Activated CD8-positive, alpha-beta T cell treated with anti-CD3 and anti-CD28 coated beads, Interleukin-2, amount 10 ng/mL, durations not matched to agents 7 days and 5 days (primary cell): ENCODE measurements around the gene EOLA2. TPM values are rescaled to one million over a fixed set of nuclear protein-coding genes. Genes with fewer than 3 reads are reported as not detected.
"Not testable (repeated sequence)": the region's sequence is repeated elsewhere in the genome, so short reads cannot be mapped to it uniquely, and the experiment has no call there.

Experiments used
- ATAC-seq: fragments of 150-1000 bp; cut with Tn5 transposase; one replicate; pipeline ENCODE4 v1.10.0; 2021; ENCODE audit warnings: moderate library complexity
- CTCF ChIA-PET: fragments of 350-600 bp; sonication (Branson Sonifier 250); formaldehyde crosslinking; loops from one replicate; lab custom pipeline; 2021; ENCODE audit warnings: antibody characterized with exemption; lab: Charles Lee
- POLR2A ChIA-PET: fragments of 350-600 bp; sonication (Branson Sonifier 250); formaldehyde crosslinking; loops from one replicate; lab custom pipeline; 2021; ENCODE audit warnings: antibody characterized with exemption; lab: Charles Lee
- DNase-seq: peaks from one replicate; pipeline ENCODE4 v3.0.0-alpha.2; 2020
- H3K27ac Mint-ChIP-seq: one replicate; pipeline ENCODE4 v1.8.0; 2021; ENCODE audit warnings: mild to moderate bottlenecking, mixed read lengths
- H3K27me3 Mint-ChIP-seq: one replicate; pipeline ENCODE4 v1.8.0; 2021; ENCODE audit warnings: low read depth, mixed read lengths
- H3K36me3 Mint-ChIP-seq: one replicate; pipeline ENCODE4 v1.8.0; 2021; ENCODE audit warnings: low read depth, mixed read lengths
- H3K4me1 Mint-ChIP-seq: one replicate; pipeline ENCODE4 v1.8.0; 2021; ENCODE audit warnings: low read depth, mixed read lengths
- H3K4me3 Mint-ChIP-seq: one replicate; pipeline ENCODE4 v1.8.0; 2021; ENCODE audit warnings: mild to moderate bottlenecking, mixed read lengths
- H3K9me3 Mint-ChIP-seq: one replicate; pipeline ENCODE4 v1.8.0; 2022; ENCODE audit warnings: mixed read lengths; ENCODE audit not compliant: insufficient read depth
- total RNA-seq, 2 experiments: library from RNA; stranded (reverse); gene quantifications; one replicate each; pipeline ENCODE4 v1.2.3, GENCODE V29; 2021

The EOLA2 gene
- total RNA-seq, 2 experiments from 2014 or later: 22.0 to 23.1 TPM

DNA sequence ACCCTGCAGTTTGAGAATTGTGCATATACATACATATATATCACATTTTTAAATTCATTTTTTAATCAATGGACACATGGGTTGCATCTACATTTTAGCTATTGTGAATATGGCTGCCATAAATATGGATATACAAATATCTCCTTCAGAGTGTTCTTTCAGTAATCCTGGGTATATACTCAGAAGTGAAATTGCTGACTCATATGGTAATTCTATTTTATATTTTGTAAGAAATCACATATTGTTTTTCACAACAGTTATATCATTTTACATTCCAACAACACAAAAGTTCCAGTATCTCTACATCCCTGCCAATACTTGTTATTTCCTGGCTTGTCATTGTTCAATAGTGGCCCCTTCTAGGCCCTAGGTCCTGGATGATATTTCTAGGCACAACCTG, 29.6 kb downstream of the EOLA2 start:
- POLR2A ChIA-PET: no interaction called here
- H3K36me3 Mint-ChIP-seq: no peaks in the 10 kb centered on the region
- CTCF ChIA-PET: no interaction called here
- H3K27me3 Mint-ChIP-seq: peaks cover 2% of the 10 kb centered on the region
- H3K9me3 Mint-ChIP-seq: peaks cover 4% of the 10 kb centered on the region
- H3K27ac Mint-ChIP-seq: no peak overlapping the region
- no peak overlapping the region for H3K4me3 Mint-ChIP-seq
- peaks cover 8% of the 10 kb centered on the region for H3K4me1 Mint-ChIP-seq
- DNase-seq (no peak), ATAC-seq (no peak)

DNA sequence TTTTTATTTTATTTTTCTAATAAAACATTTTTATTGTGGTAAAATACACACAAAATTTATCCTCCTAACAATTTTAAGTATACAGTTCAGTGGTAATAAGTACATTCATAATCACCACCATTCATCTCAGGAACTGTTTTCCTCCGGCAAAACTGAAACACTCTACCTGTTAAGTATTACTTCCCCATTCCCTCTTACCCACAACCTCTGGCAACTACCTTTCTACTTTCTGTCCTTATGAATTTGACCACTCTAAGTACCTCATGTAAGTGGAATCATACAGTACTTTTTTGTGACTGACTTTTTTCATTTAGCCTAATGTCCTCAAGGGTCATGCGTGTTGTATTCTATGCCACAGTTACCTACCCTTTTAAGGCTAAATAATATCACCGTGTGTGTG, 30.0 kb downstream of the EOLA2 start:
- H3K36me3 Mint-ChIP-seq: no peaks in the 10 kb centered on the region
- CTCF ChIA-PET: no interaction called here
- peaks cover 8% of the 10 kb centered on the region for H3K4me1 Mint-ChIP-seq
- no peak overlapping the region for H3K4me3 Mint-ChIP-seq
- H3K27me3 Mint-ChIP-seq: peaks cover 2% of the 10 kb centered on the region
- ATAC-seq (no peak), DNase-seq (no peak)
- no peak overlapping the region for H3K27ac Mint-ChIP-seq
- H3K9me3 Mint-ChIP-seq: peaks cover 4% of the 10 kb centered on the region
- POLR2A ChIA-PET: no interaction called here

DNA sequence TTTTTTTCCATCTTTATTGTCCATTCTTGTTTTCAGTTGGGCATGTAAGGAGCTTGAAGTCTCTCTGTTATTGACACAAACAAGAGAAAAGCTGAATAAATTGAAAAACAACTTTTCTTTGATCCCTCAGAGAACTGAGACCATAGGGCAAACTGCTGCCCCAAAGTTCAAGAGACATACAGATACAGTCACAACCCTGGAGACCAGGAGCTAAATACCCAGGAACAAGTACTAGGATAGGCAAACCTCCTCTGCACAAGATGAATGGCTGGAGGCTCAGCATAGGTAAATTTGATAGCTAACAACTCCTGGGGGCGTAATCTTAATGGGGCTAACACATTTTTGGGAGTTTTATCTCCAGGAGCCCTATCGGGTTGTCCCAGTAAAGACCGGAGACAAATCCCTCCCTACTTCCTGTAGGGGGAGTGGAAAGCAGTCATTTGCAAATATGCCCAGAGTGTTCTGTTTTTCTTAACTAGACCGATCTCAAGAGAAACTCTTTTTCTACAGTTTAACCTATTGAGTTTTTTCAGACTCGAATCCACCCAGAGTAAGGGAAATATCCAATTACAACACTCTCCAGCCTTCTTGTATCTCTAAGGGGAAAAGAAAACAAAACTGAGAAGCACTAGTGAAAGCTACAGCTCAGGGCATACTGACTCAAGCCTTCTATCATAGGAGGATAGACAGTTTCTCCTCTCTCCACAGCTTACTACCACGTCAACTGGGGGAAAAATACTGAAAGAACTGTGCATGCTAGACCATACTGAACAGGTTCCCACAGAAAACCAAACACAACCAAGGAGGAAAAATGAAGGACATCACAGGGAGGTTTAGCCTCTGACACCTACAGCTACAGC, 34.2 kb downstream of the EOLA2 start:
- ChIA-PET CTCF (interaction anchor here (0.6 kb wide), 1 partner anchor 54 kb away, joined by 3 read pairs; no protein-coding TSS in a partner anchor), POLR2A (no interaction called here)
- Mint-ChIP-seq H3K36me3 (no peaks in the 10 kb centered on the region), H3K9me3 (no peaks in the 10 kb centered on the region), H3K4me1 (peaks cover 8% of the 10 kb centered on the region), H3K4me3 (peak overlapping the region; percentile 34), H3K27ac (peak overlapping the region; percentile 6), H3K27me3 (peaks cover 2% of the 10 kb centered on the region)
- ATAC-seq (peak; percentile 44), DNase-seq (no peak)

DNA sequence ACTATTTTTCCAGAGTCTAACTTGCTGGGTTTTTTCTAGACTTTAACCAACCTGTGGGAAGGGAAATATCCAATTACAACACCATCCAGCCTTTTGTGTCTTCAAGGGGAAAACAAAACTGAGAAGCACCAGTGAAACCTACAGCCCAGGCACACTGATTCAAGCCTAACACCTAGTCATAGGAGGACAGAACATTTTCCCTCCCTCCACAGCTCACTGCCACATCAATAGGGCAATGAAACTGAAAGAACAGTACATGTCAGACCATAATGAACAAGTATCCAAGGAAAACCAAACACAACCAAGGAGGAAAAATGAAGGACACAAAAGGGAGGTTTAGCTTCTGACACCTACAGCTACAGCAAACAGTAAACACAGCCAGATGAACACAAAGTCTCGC, 39.7 kb downstream of the EOLA2 start:
- no peaks in the 10 kb centered on the region for H3K4me1 Mint-ChIP-seq
- CTCF ChIA-PET: interaction anchor here (1.5 kb wide), 1 partner anchor 15 kb away, joined by 4 read pairs; no protein-coding TSS in a partner anchor
- peaks cover 8% of the 10 kb centered on the region for H3K27me3 Mint-ChIP-seq
- no peak for ATAC-seq
- no peaks in the 10 kb centered on the region for H3K9me3 Mint-ChIP-seq
- no peak overlapping the region for H3K27ac Mint-ChIP-seq
- no peak for DNase-seq
- H3K36me3 Mint-ChIP-seq: no peaks in the 10 kb centered on the region
- no peak overlapping the region for H3K4me3 Mint-ChIP-seq
- POLR2A ChIA-PET: no interaction called here

DNA sequence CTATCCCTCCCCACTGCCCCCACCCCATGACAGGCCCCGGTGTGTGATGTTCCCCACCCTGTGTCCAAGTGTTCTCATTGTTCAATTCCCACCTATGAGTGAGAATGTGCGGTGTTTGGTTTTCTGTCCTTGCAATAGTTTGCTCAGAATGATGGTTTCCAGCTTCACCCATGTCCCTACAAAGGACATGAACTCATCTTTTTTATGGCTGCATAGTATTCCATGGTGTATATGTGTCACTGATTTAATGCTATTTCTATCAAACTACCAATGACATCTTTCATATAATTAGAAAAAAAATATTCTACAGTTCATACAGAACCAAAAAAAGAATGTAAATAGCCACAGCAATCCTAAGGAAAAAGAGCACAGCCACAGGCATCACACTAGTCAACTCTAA, 47.5 kb downstream of the EOLA2 start:
- H3K27me3 Mint-ChIP-seq, ATAC-seq, H3K36me3 Mint-ChIP-seq, H3K27ac Mint-ChIP-seq, H3K9me3 Mint-ChIP-seq, DNase-seq, POLR2A ChIA-PET, CTCF ChIA-PET, H3K4me3 Mint-ChIP-seq, H3K4me1 Mint-ChIP-seq: not testable (repeated sequence)

Other genes starting within 250 kb of the EOLA2 start
- gene MAGEA11, start 226.4 kb downstream of the EOLA2 start, total RNA-seq: not detected
- gene HSFX1, start 164.4 kb downstream of the EOLA2 start, total RNA-seq: under 1 TPM; 0.78 to 0.90 TPM
- gene MAGEA9, start 156.6 kb downstream of the EOLA2 start, total RNA-seq: not detected
- not detected for gene MAGEA8, start 57.3 kb downstream of the EOLA2 start, total RNA-seq
- not detected for gene HSFX4, start 8.9 kb downstream of the EOLA2 start, total RNA-seq